K562 (cell line): ENCODE data around the gene ZNF607.

ENCODE experiments used
- CTCF ChIP-seq, 3 experiments: IDR thresholded peaks in 2 of 3; conservative IDR thresholded peaks in 1 of 3; 2 replicates each; pipeline ENCODE4 v1.5.1; 2011 to 2012; ENCODE audit warnings: low read length in 3 of 3, mild to moderate bottlenecking in 3 of 3, control low read depth in 2 of 3, improper control_type of control experiment in 1 of 3, inconsistent platforms in 1 of 3, low read depth in 1 of 3, mixed read lengths in 1 of 3, moderate library complexity in 1 of 3; ENCODE audit not compliant: insufficient read depth in 2 of 3
- ERF ChIP-seq: fragments of 450-650 bp; formaldehyde crosslinking; IDR thresholded peaks from 2 replicates; pipeline ENCODE4 v1.4.0; 2020; ENCODE audit warnings: mild to moderate bottlenecking, mixed read lengths
- GABPB2 ChIP-seq: fragments of 250-450 bp; sonication (Bioruptor Pico); conservative IDR thresholded peaks from 2 replicates; pipeline ENCODE4 v1.5.1; 2021; ENCODE audit warnings: mild to moderate bottlenecking
- GTF2F1 ChIP-seq: IDR thresholded peaks from 2 replicates; pipeline ENCODE4 v1.6.1; 2011; ENCODE audit warnings: low read depth, low read length, improper control_type of control experiment
- MAFF ChIP-seq: IDR thresholded peaks from 2 replicates; pipeline ENCODE4 v1.6.1; 2012; ENCODE audit warnings: low read length, improper control_type of control experiment
- NCOA1 ChIP-seq: fragments of 450-650 bp; IDR thresholded peaks from 2 replicates; pipeline ENCODE4 v1.6.1; 2016; ENCODE audit warnings: low read depth
- POLR2G ChIP-seq: fragments of 200-400 bp; formaldehyde crosslinking; IDR thresholded peaks from 2 replicates; pipeline ENCODE4 v1.6.1; 2017; ENCODE audit warnings: low read depth, mild to moderate bottlenecking, antibody characterized with exemption, low read length, moderate library complexity
- RBM22 ChIP-seq: fragments of 200-400 bp; formaldehyde crosslinking; IDR thresholded peaks from 2 replicates; pipeline ENCODE4 v1.6.1; 2018; ENCODE audit warnings: low read length, low read depth; ENCODE audit not compliant: poor library complexity, severe bottlenecking
- RBM34 ChIP-seq: fragments of 200-400 bp; formaldehyde crosslinking; IDR thresholded peaks from 2 replicates; pipeline ENCODE4 v1.6.1; 2018; ENCODE audit warnings: low read length, borderline replicate concordance; ENCODE audit not compliant: insufficient read depth
- ZNF239 ChIP-seq: fragments of 250-450 bp; sonication (Bioruptor Pico); IDR thresholded peaks from 2 replicates; pipeline ENCODE4 v1.4.0; 2020; ENCODE audit warnings: mild to moderate bottlenecking
- TF ChIP-seq, protein P1 (sequence below): IDR thresholded peaks from 2 replicates; pipeline ENCODE4 v1.6.1; 2016; ENCODE audit warnings: missing genetic modification characterization, missing compliant biosample characterization
- TF ChIP-seq, protein P2 (sequence below): fragments of 200-400 bp; formaldehyde crosslinking; IDR thresholded peaks from 2 replicates; pipeline ENCODE4 v1.6.1; 2017; ENCODE audit warnings: mild to moderate bottlenecking, low read depth, low read length, moderate library complexity
- TF ChIP-seq, protein P3 (sequence below): sonication (generic); formaldehyde crosslinking; IDR thresholded peaks from 2 replicates; pipeline ENCODE4 v1.9.0; 2022; ENCODE audit warnings: mild to moderate bottlenecking, missing genetic modification reagents

DNA sequence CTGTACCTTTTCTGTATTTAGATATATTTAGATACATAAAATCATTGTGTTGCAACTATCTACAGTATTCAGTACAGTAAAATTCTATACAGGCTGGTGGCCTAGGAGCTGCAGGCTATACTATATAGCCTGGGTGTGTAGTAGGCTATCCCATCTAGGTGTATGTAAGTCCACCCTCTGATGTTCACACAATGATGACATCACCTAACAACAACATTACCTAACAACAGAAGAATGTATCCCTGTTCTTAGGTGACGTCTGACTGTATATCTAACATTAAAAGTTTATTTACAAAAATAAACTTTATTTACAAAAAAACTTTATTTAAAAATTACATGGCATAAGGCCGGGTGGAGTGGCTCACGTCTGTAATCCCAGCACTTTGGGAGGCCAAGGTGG lies 36.0 kb downstream of the ZNF607 start:
- TF ChIP-seq, protein P1, sequence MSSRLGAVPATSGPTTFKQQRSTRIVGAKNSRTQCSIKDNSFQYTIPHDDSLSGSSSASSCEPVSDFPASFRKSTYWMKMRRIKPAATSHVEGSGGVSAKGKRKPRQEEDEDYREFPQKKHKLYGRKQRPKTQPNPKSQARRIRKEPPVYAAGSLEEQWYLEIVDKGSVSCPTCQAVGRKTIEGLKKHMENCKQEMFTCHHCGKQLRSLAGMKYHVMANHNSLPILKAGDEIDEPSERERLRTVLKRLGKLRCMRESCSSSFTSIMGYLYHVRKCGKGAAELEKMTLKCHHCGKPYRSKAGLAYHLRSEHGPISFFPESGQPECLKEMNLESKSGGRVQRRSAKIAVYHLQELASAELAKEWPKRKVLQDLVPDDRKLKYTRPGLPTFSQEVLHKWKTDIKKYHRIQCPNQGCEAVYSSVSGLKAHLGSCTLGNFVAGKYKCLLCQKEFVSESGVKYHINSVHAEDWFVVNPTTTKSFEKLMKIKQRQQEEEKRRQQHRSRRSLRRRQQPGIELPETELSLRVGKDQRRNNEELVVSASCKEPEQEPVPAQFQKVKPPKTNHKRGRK (tag) = no peak
- TF ChIP-seq MAFF (no peak), RBM22 (no peak), RBM34 (no peak), GABPB2 (CRISPR knock-in tag) (no peak), GTF2F1 (no peak), ZNF239 (CRISPR knock-in tag) (no peak), POLR2G (no peak), ERF (CRISPR knock-in tag) (no peak), CTCF (IDR thresholded peaks at IDR 0.05 in 2 of 3, conservative IDR thresholded peaks at IDR 0.05 in 1 of 3; ENCODE audit: insufficient read depth in 2 of 3, low read depth in 1 of 3, low read length in 3 of 3) (no peak), NCOA1 (no peak)
- TF ChIP-seq, protein P2, sequence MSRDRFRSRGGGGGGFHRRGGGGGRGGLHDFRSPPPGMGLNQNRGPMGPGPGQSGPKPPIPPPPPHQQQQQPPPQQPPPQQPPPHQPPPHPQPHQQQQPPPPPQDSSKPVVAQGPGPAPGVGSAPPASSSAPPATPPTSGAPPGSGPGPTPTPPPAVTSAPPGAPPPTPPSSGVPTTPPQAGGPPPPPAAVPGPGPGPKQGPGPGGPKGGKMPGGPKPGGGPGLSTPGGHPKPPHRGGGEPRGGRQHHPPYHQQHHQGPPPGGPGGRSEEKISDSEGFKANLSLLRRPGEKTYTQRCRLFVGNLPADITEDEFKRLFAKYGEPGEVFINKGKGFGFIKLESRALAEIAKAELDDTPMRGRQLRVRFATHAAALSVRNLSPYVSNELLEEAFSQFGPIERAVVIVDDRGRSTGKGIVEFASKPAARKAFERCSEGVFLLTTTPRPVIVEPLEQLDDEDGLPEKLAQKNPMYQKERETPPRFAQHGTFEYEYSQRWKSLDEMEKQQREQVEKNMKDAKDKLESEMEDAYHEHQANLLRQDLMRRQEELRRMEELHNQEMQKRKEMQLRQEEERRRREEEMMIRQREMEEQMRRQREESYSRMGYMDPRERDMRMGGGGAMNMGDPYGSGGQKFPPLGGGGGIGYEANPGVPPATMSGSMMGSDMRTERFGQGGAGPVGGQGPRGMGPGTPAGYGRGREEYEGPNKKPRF = no peak
- TF ChIP-seq, protein P3, sequence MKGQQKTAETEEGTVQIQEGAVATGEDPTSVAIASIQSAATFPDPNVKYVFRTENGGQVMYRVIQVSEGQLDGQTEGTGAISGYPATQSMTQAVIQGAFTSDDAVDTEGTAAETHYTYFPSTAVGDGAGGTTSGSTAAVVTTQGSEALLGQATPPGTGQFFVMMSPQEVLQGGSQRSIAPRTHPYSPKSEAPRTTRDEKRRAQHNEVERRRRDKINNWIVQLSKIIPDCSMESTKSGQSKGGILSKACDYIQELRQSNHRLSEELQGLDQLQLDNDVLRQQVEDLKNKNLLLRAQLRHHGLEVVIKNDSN (CRISPR knock-in tag) = no peak
